Fibroblast of skin of left biceps (primary cell): ENCODE data around the gene PBX3.

Source experiments
- DNase-seq, 2 experiments: peaks; one replicate each; pipeline ENCODE4 v3.0.0-alpha.2; 2013; ENCODE audit warnings: low read depth in 2 of 2

Gene PBX3

DNA sequence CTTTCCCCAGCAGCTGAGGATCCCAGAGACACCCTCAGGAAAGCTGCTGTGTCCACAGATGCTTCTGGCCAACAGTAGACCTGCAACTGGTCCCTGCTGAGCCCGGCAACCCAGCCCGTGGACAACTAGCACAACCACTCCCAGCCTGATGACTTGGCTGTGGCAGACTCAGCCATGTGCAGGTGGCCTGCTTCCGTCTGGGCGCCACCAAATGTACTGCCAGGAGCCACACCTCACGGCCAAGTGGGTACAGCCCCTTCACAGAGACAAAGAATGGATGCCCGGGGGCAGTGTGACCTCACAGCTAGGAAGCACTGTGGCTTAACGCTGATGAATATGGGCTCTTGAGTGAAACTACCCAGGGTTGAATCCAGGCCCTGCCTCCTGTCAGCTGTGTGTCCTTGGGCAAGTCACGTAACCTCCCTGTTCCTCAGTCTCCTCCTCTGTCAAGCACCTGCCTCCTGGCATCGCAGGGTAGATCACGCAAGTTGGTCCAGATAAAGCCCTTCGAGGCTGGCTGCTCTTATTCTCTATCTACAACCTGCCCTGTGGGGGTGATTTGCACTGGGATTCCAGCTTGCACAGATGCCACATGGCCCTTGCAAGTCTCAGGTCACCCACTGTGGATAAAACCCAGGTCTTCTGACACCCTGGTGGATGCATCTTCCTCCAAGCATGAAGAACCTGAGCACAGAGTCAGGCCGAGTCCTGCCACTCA, 225.0 kb downstream of the PBX3 start:
- no peak for DNase-seq

DNA sequence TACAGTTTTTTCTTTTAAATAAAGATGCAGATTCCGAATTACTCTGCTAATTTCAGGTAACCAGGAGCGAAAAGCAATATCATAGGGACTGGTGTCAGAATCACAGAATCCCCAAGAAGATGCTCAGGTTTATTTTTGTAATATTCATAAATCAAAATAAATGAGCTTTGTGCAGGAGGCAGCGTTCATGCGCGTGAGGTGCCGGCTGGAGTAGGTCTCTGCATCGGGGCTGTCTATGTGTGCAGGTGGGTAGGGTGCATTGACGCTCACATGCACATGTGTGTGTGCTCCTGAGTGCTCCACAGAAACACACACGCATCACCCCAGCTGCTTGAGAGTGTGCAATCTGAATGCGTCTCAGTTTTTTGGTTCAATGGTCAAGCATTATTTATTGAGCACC, 226.4 kb downstream of the PBX3 start:
- no peak for DNase-seq

DNA sequence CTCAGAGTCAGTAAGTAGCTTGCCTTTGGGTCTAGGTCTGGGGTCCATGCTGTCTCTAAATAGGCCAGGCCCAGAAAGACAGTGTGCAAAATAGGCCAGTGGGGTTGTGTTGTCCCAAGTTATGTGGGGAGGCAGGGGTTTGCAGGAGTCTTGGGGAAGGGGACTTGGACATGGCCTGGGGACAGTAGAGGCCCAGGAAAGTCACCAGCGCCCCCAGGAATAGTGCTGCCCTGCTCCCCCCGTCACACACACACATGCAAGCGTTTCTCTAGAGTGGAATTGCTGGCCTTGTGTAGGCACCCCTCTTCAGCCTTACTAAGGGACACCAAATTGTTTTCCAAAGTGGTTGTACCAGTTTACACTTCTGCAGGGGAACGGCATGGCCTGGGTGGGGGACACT, 227.5 kb downstream of the PBX3 start:
- DNase-seq = no peak

DNA sequence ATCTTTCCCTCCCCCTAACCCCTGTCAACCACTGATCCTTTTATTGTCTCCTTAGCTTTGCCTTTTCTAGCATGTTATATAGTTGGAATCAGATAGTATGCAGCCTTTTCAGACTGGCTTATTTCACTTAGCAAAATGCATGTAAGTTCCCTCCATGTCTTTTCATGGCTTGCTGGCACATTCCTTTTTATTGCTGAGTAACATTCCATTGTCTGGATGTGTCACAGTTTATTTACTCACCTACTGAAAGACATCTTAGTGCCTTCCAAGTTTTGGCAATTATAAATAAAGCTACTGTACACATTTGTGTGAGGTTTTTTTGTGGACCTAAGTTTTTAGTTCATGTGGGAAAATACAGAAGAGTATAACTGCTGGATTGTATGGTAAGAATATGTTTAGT, 230.1 kb downstream of the PBX3 start:
- no peak for DNase-seq

DNA sequence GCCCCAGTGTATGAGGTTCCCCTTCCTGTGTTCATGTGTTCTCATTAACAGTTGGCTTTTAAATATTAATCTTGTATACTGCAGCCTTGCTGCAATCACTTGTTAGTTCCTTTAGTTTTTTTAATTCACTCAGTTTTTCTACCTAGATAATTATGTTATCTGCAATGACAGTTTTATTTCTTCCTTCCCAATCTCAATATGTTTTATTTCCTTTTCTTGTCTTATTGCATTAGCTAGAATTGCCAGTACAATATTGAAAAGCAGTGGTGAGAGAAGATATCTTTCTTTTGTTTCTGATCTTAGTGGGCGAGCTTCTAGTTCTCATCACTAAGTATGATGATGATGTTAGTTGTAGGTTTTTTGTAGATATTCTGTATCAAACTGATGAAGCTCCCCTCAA, 232.2 kb downstream of the PBX3 start:
- no peak for DNase-seq

DNA sequence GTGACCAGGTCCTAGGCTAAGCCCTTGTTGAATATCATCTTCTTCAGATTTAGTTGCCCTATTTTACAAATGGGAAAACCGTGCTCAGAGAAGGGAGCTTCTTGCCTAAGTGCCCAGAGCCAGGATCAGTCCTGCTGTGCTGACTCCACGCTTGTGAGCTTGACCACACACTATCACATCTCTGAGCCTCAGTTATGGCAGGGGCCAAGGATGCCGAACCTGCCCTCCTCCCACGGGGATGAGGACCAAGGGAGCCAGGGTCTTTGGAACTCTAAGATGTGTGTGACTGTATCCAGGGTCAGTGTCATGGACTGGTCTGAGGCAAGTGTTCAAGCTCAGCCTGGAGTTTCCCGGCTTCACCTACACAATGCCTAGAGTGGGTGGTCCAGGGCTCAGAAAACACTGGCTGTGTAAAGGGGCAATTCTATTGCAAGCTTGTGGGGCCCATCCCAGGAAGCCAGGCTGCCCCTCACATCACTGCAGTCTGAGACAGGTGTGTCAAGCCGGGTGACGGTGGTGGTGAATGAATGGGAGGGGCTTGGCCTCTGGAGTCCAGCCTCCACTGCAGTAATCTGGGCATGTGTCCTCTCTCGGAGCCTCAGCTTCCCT, 235.7 kb downstream of the PBX3 start:
- no peak for DNase-seq

DNA sequence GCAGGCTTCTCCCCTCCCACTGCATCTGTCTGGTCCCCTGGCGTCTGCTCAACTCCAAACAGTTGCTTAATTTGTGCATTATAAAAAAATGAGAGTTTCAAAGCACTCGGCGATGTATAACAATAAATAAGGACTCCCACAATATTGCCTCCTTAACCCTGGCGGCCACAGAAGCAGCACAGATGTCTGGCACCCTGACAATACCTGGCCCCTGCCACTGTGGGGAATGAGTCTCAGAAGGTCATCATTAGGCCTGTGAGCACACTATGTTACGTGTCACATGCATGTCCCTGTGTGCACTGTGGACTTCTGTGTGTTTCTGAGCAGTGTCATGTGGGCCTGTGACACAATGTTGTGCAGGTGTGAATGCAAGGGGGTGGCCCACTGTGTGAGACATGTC, 236.5 kb downstream of the PBX3 start:
- no peak for DNase-seq

DNA sequence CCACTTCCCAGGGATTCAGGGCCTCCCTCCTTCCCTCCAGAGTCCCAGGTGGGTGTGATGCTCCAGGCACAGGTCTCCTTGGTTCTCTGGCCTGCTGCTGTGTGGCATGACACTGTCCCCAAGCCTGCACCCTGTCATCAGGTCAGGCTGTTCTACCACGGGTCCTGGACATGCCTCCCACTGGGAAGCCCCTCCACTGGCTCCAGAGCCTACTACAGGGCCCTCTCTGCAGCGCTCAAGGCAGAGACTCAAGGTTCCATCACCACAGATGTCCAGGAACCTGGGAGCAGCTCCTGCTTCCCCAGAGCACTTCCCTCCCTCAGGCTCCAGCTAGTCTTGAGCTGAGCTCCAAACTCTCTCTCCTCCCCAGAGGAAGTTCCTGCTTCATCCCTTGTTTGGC, 237.3 kb downstream of the PBX3 start:
- no peak for DNase-seq

DNA sequence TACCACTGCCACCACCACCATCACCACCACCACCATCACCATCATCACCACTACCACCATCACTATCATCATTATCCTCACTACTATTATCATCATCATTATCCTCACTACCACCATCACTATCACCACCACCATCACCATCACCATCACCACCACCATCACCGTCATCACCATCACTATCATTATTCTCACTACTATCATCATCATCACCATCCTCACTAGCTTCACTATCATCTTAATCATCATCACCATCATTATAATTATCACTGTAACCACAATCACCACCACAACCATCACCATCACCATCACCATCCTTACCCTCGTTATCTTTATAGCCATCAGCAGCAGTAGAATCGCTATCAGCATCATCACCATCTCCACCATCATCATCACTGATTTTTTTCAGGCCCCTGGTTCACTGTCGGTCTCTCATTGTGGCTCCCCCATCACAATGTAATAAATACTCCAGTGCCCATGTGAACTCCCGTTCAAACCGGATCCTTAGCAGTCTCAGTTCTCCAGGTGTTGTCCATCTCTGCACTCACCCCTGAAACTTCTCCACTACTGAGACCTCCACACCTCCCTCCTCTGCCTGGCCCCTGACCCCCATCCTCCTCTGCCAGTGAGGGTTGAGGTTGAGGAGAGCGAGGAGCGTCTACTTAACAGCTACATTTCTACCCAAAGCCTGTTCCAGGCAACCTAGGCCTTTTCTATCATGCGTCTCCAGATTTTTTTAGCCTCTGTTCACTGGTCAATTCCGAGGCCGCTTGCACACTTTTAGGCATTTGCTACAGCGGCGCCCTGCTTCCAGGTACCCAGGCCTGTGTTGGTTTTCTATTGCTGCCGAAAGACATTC, 238.2 kb downstream of the PBX3 start:
- no peak for DNase-seq

DNA sequence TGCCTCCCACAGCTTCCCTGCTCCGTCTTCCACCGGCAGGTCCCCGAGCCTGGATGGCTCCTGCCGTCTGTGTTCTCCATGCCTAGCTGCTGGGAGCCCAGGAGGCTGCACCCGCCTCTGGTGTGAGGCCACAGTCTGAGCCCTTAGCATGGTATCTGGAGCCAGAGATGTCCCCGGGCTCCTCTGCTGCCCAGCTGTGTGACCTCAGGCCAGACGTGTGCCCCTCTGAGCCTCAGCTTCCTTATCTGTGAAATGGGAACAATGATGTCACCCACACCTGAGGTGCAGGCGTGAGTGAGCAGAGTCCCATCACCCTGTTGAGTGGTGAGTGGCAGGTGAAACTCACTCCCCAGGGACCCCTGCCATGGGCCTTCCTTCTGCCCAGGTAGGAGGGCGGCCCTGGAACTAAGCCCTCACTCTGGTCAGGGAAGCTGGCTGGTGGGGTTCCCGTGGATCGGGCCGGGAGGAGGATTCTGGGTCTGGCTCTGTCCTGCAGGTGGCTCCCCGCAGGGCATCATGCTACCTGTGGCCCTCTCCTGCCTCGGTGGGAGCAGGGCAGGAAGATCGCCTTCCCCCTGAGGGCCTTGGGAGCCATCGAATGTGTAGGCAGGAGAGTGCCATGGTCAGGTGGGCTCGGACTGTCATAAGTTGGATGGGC, 239.0 kb downstream of the PBX3 start:
- DNase-seq = no peak

DNA sequence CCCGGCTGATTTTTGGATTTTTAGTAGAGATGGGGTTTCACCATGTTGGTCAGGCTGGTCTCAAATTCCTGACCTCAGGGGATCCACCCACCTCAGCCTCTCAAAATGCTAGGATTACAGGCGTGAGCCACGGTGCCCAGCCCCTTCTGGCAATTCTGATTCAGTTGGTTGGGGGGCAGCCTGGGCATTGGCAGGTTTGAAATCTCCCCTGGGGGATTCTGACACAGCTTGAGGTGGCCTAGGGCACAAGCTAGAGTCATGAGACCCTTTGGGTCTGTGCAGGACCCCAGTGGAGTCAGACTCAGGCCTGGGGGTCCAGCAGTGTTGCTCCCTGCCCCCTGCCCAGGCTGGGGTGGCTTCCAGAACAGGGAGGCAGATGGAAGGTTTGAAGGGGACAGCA, 239.8 kb downstream of the PBX3 start:
- no peak for DNase-seq

DNA sequence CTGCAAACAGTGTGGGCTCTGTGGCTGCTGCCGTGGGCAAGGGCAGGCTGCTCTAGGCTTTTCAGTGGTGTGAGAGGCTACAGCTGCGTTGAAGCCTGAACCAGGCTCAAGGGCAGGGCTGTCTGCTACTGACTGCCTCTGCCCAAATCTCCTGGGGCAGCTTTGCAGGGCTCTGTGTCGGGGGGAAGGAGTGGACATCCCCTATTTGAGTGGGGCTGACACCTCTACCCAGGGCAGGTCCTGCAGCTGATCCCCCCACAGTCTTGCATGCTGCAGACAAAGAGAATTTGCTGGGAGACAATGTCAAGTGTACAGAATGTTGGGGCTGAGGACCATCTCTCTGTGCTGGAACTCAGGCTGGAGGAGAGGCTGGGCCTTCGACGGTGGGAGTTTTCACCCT, 240.2 kb downstream of the PBX3 start:
- DNase-seq = no peak

DNA sequence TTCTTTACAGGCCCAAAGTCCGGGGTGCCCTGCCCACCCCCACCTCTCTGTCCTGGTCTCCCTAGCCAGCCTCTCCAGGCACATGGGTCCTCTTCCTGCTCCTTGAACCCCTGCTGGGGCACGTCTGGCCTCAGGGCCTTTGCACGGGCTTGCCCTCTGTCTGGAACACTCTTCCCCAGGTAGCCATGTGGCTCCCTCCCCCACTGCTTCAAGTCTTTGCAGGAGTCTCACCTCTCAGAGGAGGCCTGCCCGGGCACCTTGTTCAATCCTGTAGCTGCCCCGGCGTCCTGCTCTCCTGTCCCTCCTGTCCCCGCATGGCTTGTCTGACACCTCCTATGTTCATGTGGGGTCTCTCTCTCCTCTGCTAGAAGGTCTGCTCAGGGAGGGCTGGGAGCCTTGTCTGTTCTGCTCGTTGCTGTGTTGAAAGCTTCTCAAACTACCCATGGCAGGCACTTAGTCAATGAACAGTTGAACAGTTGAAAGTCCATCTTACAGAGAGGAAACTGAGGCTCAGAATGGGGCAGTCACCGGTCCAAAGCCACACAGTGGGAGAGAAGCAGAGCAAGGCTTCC, 241.4 kb downstream of the PBX3 start:
- DNase-seq = no peak

DNA sequence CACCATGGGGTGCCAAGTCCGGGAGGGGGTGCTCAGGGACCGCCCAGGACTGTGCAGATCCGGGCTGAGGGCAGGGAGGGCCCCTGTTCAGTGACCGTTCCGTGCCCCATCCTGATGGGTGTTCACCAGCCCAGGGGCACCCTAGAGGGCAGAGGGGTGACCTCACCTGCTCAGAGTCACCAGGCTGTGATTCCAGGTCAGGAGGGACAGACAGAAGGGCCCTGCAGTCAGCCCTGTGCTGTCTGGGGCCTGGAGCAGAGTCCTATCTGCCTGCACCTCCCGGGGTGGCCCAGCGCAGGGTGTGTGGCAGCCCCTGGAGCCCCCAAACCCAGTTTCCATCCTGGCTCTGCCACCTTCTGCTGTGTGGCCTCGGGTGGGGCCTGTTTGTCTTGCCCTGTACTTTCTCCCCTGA, 241.9 kb downstream of the PBX3 start:
- DNase-seq = no peak

DNA sequence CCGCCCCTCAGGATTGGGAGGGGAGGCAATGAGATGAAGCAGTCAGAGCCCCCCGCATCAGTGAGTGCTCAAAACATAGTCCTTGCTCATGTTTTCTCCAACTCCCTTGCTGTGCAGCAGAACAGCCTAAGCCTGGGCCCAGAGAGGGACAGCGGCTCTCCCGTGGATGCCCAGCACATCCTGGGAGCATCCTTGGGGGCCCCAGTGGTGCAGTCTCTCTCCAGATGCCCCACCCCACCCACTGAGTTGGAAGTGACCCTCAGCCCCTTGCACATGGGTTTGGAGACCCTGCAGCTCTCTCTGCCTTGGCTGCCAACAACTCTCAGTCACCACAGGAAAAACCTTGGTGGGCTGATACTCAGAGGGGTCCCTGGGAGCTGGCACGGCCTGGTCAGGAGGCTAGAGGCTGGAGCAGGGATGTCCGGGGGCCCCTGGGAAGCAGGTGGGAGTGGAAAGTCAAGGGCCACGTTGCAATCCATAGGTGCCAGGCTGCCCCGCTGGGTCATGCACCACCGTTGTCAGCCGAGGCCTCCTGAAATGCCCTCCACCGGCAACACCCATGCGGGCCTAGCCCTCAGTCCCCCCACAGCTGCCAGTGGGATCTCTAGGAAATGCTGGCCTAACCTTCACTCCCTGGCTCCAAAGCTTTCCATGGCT, 242.5 kb downstream of the PBX3 start:
- DNase-seq = no peak

DNA sequence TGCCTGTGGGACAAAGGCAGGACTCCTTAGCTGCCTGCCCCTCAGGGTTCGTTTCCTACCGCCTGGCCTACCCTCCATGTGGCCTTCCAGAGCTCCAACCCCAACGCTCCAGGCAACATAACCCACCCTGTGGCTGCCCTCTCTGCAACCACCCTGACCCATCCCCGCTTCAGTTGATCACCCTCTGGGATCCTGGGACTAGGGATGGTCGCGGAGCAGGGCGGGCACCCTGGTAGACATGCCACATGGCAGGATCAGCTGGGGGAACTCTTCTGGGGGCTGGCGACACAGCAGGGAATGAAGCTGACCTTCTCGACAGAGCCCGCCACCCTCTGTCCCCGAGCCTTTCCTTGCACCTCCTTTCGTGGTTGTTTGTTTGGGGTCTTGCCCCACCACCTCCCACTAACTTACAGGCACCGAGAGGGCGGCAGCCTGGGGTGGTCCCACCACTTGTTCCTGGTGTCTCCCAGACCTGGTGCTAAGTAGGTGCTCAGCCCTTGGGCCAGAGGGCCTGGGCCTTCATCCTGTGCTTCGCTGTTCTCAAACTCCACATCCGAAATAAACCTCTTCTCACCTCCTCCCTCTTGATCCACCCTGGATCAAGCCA, 243.1 kb downstream of the PBX3 start:
- no peak for DNase-seq

DNA sequence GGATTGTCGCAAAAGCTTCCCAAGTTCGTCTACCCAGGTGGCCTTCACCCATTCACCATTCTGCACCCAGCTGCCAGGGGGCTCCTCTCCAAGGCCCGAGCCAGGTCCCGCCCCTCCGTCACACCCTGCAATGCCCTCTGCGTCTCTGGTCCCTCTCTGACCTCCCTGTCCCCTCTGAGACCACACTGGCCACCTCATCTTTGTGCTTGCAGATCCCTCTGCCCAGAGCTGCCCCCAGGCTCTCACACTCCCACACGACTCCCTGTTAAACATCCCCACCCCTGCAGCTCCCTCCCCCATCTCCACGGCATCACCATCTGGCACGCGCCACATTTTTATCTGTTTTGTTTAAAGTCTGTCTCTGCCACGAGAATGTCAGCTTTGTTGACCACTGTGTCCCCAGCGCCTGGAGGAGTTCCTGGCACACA, 243.6 kb downstream of the PBX3 start:
- no peak for DNase-seq

DNA sequence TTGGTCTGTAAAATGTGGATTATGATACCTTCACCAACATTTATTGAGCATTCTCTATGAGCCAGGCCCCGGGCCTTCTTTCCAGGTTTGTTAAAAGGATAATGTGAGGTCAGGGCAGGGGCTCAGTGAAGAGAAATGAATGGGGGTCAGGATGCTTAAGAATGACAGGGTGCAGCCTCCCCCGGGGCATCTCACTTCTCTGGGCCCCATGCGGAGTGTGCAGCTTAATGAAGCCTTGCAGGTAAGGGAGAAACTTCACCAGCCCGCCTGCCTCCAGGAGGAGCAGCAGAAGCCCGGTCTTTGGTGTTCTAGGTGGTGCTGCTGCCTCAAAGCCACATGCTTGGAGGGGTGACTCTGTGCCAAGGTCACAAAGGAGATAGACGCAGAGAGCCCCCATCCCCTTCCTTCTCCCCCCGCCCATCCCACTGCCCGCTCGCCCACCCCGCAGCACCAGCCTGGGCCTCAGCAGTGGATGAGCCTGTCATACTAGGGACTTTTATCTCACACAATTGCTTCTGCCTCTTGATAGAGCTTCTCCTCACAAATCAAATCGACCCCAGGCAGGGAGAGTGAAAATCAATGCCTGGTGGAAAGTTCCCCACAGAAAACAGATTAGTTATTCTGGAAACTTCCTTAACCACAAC, 244.8 kb downstream of the PBX3 start:
- DNase-seq = no peak

DNA sequence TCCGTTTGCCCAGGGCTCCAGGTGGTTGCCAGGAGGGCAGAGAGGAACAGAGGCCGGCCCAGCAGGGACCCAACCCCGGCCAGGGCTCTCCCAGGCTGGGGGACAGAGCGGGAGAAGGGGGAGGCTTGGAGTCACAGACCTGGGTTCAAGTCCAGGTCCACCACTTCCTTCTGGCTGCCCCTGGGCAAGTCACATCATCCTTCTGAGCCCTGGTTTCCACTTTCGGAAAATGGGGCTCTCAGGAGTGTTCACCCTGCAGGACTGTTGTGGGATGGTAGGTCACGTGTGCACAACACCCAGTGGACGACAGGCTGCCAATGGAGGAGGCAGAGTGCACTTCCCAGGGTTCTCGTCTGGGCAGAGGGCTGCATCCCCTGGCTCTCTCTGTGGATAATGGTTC, 245.4 kb downstream of the PBX3 start:
- no peak for DNase-seq

DNA sequence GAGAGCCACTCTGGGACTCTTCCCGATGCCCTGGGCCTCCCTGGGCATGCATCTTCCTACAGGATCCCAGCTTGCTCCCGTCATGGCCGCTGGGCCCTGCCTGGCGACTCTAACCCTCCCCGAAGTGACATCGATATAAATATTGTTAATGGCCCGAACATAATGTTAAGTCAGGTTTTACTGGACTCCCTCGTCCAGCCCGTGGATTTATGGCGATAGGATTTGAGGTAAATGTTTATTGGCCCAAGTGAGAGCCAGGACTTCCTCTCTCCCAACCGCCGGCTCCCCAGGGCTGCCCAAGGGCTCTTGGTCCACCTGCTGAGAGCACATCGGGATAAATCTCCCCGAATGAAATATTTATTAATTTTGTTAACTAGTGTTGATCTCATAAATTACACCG, 246.3 kb downstream of the PBX3 start:
- no peak for DNase-seq
